ENCODE results near the gene C16orf92.

C16orf92 gene

GRCh38 chr16:29989111-29989858, 33.7 kb upstream of the C16orf92 start:
- H3K36me3 ChIP-seq (ENCODE audit: control insufficient read depth, insufficient read depth, low read length): peaks cover 25% of the 10 kb centered on the region
- WGBS (ENCODE audit: insufficient coverage, insufficient read length): no CpG with 5 or more reads among the region's 23 CpGs
- no peaks in the 10 kb centered on the region for H3K4me1 ChIP-seq (ENCODE audit: control insufficient read depth, insufficient read depth, low read length)
- H3K4me3 ChIP-seq (ENCODE audit: low read length): no peak overlapping the region
- no peaks in the 10 kb centered on the region for H3K9me3 ChIP-seq (ENCODE audit: control insufficient read depth, insufficient read depth, low read length)
- DNase-seq (ENCODE audit: low read depth, low spot score): no peak
- H3K27me3 ChIP-seq (ENCODE audit: control insufficient read depth, insufficient read depth, low read length): no peaks in the 10 kb centered on the region
- no peak overlapping the region for H3K27ac ChIP-seq (ENCODE audit: low read length)

- Histone ChIP-seq H3K4me3 (ENCODE audit: low read length) (no peak overlapping the region), H3K4me1 (ENCODE audit: control insufficient read depth, insufficient read depth, low read length) (no peaks in the 10 kb centered on the region; the same call in none of the 2 replicates), H3K27ac (ENCODE audit: low read length) (no peak overlapping the region), H3K27me3 (ENCODE audit: control insufficient read depth, insufficient read depth, low read length) (no peaks in the 10 kb centered on the region), H3K36me3 (ENCODE audit: control insufficient read depth, insufficient read depth, low read length) (peaks cover 21% of the 10 kb centered on the region), H3K9me3 (ENCODE audit: control insufficient read depth, insufficient read depth, low read length) (no peaks in the 10 kb centered on the region)
- no peak for DNase-seq (ENCODE audit: low read depth, low spot score)
- no CpG with 5 or more reads among the region's 2 CpGs for WGBS (ENCODE audit: insufficient coverage, insufficient read length)
Measured at GRCh38 chr16:29990034-29990433, 33.0 kb upstream of the C16orf92 start.

GRCh38 chr16:29990883-29991570, 32.0 kb upstream of the C16orf92 start:
- WGBS (ENCODE audit: insufficient coverage, insufficient read length): no CpG with 5 or more reads among the region's 35 CpGs
- H3K27ac ChIP-seq (ENCODE audit: low read length): no peak overlapping the region
- DNase-seq (ENCODE audit: low read depth, low spot score): no peak
- no peak overlapping the region for H3K4me3 ChIP-seq (ENCODE audit: low read length)
- no peaks in the 10 kb centered on the region; the same call in none of the 2 replicates for H3K4me1 ChIP-seq (ENCODE audit: control insufficient read depth, insufficient read depth, low read length)
- H3K9me3 ChIP-seq (ENCODE audit: control insufficient read depth, insufficient read depth, low read length): no peaks in the 10 kb centered on the region
- peaks cover 12% of the 10 kb centered on the region for H3K36me3 ChIP-seq (ENCODE audit: control insufficient read depth, insufficient read depth, low read length)
- H3K27me3 ChIP-seq (ENCODE audit: control insufficient read depth, insufficient read depth, low read length): no peaks in the 10 kb centered on the region

- Histone ChIP-seq H3K27ac (ENCODE audit: low read length) (no peak overlapping the region), H3K4me3 (ENCODE audit: low read length) (no peak overlapping the region), H3K9me3 (ENCODE audit: control insufficient read depth, insufficient read depth, low read length) (no peaks in the 10 kb centered on the region), H3K4me1 (ENCODE audit: control insufficient read depth, insufficient read depth, low read length) (no peaks in the 10 kb centered on the region; the same call in none of the 2 replicates), H3K27me3 (ENCODE audit: control insufficient read depth, insufficient read depth, low read length) (no peaks in the 10 kb centered on the region), H3K36me3 (ENCODE audit: control insufficient read depth, insufficient read depth, low read length) (peaks cover 8% of the 10 kb centered on the region)
- WGBS (ENCODE audit: insufficient coverage, insufficient read length): no CpG with 5 or more reads among the region's 5 CpGs
- DNase-seq (ENCODE audit: low read depth, low spot score): no peak
Measured at GRCh38 chr16:29991571-29991904, 31.5 kb upstream of the C16orf92 start.

- H3K27me3 ChIP-seq (ENCODE audit: control insufficient read depth, insufficient read depth, low read length): no peaks in the 10 kb centered on the region
- no peak overlapping the region for H3K4me3 ChIP-seq (ENCODE audit: low read length)
- no peaks in the 10 kb centered on the region for H3K9me3 ChIP-seq (ENCODE audit: control insufficient read depth, insufficient read depth, low read length)
- no peaks in the 10 kb centered on the region; the same call in none of the 2 replicates for H3K4me1 ChIP-seq (ENCODE audit: control insufficient read depth, insufficient read depth, low read length)
- no peak for DNase-seq (ENCODE audit: low read depth, low spot score)
- peaks cover 8% of the 10 kb centered on the region for H3K36me3 ChIP-seq (ENCODE audit: control insufficient read depth, insufficient read depth, low read length)
- WGBS (ENCODE audit: insufficient coverage, insufficient read length): no CpG with 5 or more reads among the region's 7 CpGs
- no peak overlapping the region for H3K27ac ChIP-seq (ENCODE audit: low read length)
Measured at GRCh38 chr16:29992344-29992967, 30.5 kb upstream of the C16orf92 start.

GRCh38 chr16:29993191-29993902, 29.7 kb upstream of the C16orf92 start:
- Histone ChIP-seq H3K9me3 (ENCODE audit: control insufficient read depth, insufficient read depth, low read length) (no peaks in the 10 kb centered on the region), H3K4me3 (ENCODE audit: low read length) (no peak overlapping the region), H3K27ac (ENCODE audit: low read length) (no peak overlapping the region), H3K4me1 (ENCODE audit: control insufficient read depth, insufficient read depth, low read length) (no peaks in the 10 kb centered on the region; the same call in none of the 2 replicates), H3K27me3 (ENCODE audit: control insufficient read depth, insufficient read depth, low read length) (no peaks in the 10 kb centered on the region), H3K36me3 (ENCODE audit: control insufficient read depth, insufficient read depth, low read length) (peaks cover 5% of the 10 kb centered on the region)
- DNase-seq (ENCODE audit: low read depth, low spot score): no peak
- WGBS (ENCODE audit: insufficient coverage, insufficient read length): no CpG with 5 or more reads among the region's 25 CpGs

- no peaks in the 10 kb centered on the region for H3K9me3 ChIP-seq (ENCODE audit: control insufficient read depth, insufficient read depth, low read length)
- no peak for DNase-seq (ENCODE audit: low read depth, low spot score)
- H3K27me3 ChIP-seq (ENCODE audit: control insufficient read depth, insufficient read depth, low read length): no peaks in the 10 kb centered on the region
- H3K4me3 ChIP-seq (ENCODE audit: low read length): no peak overlapping the region
- H3K4me1 ChIP-seq (ENCODE audit: control insufficient read depth, insufficient read depth, low read length): no peaks in the 10 kb centered on the region; the same call in none of the 2 replicates
- no peak overlapping the region for H3K27ac ChIP-seq (ENCODE audit: low read length)
- H3K36me3 ChIP-seq (ENCODE audit: control insufficient read depth, insufficient read depth, low read length): peaks cover 5% of the 10 kb centered on the region
- no CpG with 5 or more reads among the region's 9 CpGs for WGBS (ENCODE audit: insufficient coverage, insufficient read length)
Measured at GRCh38 chr16:29993903-29994599, 28.9 kb upstream of the C16orf92 start.

GRCh38 chr16:29994600-29995323, 28.2 kb upstream of the C16orf92 start:
- Histone ChIP-seq H3K4me1 (ENCODE audit: control insufficient read depth, insufficient read depth, low read length) (no peaks in the 10 kb centered on the region; the same call in none of the 2 replicates), H3K9me3 (ENCODE audit: control insufficient read depth, insufficient read depth, low read length) (no peaks in the 10 kb centered on the region), H3K27ac (ENCODE audit: low read length) (no peak overlapping the region), H3K36me3 (ENCODE audit: control insufficient read depth, insufficient read depth, low read length) (peaks cover 5% of the 10 kb centered on the region), H3K27me3 (ENCODE audit: control insufficient read depth, insufficient read depth, low read length) (no peaks in the 10 kb centered on the region), H3K4me3 (ENCODE audit: low read length) (peak overlapping the region; percentile 73; the same call in 1 of the 2 replicates)
- DNase-seq (ENCODE audit: low read depth, low spot score): no peak
- no CpG with 5 or more reads among the region's 24 CpGs for WGBS (ENCODE audit: insufficient coverage, insufficient read length)

GRCh38 chr16:29995324-29995910, 27.6 kb upstream of the C16orf92 start, which contains the start of gene HIRIP3:
Gene HIRIP3, minus strand, starts transcription at chr16:29995617. Its CDS starts 12 bp downstream, at chr16:29995605.
- no peaks in the 10 kb centered on the region for H3K27me3 ChIP-seq (ENCODE audit: control insufficient read depth, insufficient read depth, low read length)
- DNase-seq (ENCODE audit: low read depth, low spot score): no peak
- no peaks in the 10 kb centered on the region for H3K9me3 ChIP-seq (ENCODE audit: control insufficient read depth, insufficient read depth, low read length)
- no peak within 1 kb of the TSS for H3K27ac ChIP-seq (ENCODE audit: low read length)
- no CpG with 5 or more reads among the region's 53 CpGs for WGBS (ENCODE audit: insufficient coverage, insufficient read length)
- peak within 1 kb of the TSS; percentile 73 for H3K4me3 ChIP-seq (ENCODE audit: low read length)
- peaks cover 5% of the 10 kb centered on the region for H3K36me3 ChIP-seq (ENCODE audit: control insufficient read depth, insufficient read depth, low read length)
- no peaks in the 10 kb centered on the region; the same call in none of the 2 replicates for H3K4me1 ChIP-seq (ENCODE audit: control insufficient read depth, insufficient read depth, low read length)

Data from iPS DF 6.9 (cell line).